Measurements from ENCODE around the gene ARID3C.

DNA sequence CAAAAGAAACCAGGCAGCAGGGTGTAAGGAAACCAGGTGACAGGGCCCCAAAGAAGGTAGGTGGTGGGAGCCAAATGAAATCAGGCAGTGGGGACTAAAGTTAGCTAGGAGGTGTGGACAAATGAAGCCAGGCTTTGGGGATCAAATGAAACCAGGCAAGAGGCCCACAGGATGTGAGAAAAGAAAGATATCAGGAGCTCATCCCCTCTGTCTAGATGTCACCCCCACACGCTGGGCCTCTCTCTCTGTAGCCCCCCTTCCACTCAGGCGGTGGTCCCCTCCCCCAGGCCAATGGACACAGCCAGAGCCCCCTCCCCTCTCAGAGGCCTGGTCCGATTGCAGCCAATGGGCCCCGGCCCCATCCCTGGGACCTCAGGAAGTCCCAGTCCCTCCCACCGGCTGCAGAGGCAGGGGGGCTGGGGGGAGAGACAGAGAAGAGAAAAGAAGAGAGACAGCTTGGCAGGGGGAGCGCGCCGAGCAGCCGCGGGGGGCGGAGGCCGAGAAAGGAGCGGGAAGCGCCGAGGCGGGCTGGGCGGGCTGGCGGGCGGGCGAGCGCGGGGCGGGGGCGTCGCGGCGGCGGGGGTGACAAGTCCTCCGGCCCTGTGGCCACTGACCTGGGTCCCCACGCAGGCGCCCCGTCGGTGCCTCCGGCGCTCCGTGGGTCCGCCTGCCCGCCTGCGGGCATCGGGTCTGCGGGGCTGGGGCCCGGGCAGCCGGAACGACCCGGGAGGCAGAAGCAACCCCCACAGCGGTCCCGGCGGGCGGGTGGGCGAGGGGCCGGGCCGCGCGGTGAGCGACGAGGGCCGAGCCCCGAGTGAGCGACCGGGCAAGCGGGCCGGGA, 51.2 kb downstream of the ARID3C start:
- TF ChIP-seq CTCF (conservative IDR thresholded peaks at IDR 0.05; ENCODE audit: low read length) (no peak), EZH2phosphoT487 (IDR thresholded peaks at IDR 0.05; ENCODE audit: borderline replicate concordance) (no peak)

Measured in Loucy (cell line).